C1 segment of cervical spinal cord (tissue), 14 donors: ENCODE results near the gene GRAMD1A.
"Not testable (repeated sequence)": the region's sequence is repeated elsewhere in the genome, so short reads cannot be mapped to it uniquely, and the experiment has no call there.

Source experiments
- DNase-seq, 14 donors: peaks; one replicate each; lab custom pipeline; 2025; lab: John Stamatoyannopoulos, UW

The GRAMD1A gene

GRCh38 chr19:34976611-34977010 is 23.5 kb upstream of the GRAMD1A start:
- DNase-seq = no peak

- no peak for DNase-seq
Observed at GRCh38 chr19:34979819-34980640, 20.1 kb upstream of the GRAMD1A start.

- DNase-seq = no peak
Observed at GRCh38 chr19:34982275-34982674, 17.8 kb upstream of the GRAMD1A start.

GRCh38 chr19:34983786-34984185 is 16.3 kb upstream of the GRAMD1A start:
- DNase-seq = no peak

GRCh38 chr19:34984287-34984686 is 15.8 kb upstream of the GRAMD1A start:
- no peak for DNase-seq

- peak in 2 of 14 donors; percentile 17 to 91 for DNase-seq
Observed at GRCh38 chr19:34985249-34986022, 14.7 kb upstream of the GRAMD1A start.

GRCh38 chr19:34988119-34988518 is 12.0 kb upstream of the GRAMD1A start:
- DNase-seq = no peak

GRCh38 chr19:34989298-34989697 is 10.8 kb upstream of the GRAMD1A start:
- DNase-seq = no peak

GRCh38 chr19:34990578-34991192 is 9.4 kb upstream of the GRAMD1A start:
- DNase-seq = no peak

- DNase-seq = no peak
Observed at GRCh38 chr19:34991542-34992333, 8.4 kb upstream of the GRAMD1A start.

- not testable (repeated sequence) for DNase-seq
Observed at GRCh38 chr19:34992582-34992981, 7.5 kb upstream of the GRAMD1A start.

- no peak for DNase-seq
Observed at GRCh38 chr19:34994286-34994642, 5.9 kb upstream of the GRAMD1A start.

GRCh38 chr19:34994643-34995541 is 5.2 kb upstream of the GRAMD1A start:
- no peak for DNase-seq

GRCh38 chr19:34995551-34995950 is 4.6 kb upstream of the GRAMD1A start:
- no peak for DNase-seq

GRCh38 chr19:34997071-34997617 is 3.0 kb upstream of the GRAMD1A start:
- DNase-seq = no peak

- not testable (repeated sequence) for DNase-seq
Observed at GRCh38 chr19:34998224-34998623, 1.9 kb upstream of the GRAMD1A start.

- DNase-seq = no peak
Observed at GRCh38 chr19:34998777-34999497, 1.2 kb upstream of the GRAMD1A start.

- no peak for DNase-seq
Observed at GRCh38 chr19:35000338-35000646, 169 bp downstream of the GRAMD1A start.

- DNase-seq = peak in 4 of 14 donors; percentile 32 to 50 (median 38)
Observed at GRCh38 chr19:35000647-35001501, 751 bp downstream of the GRAMD1A start.
